Stomach (tissue), 9 donors: Measurements from ENCODE around the gene RIN2. TPM values are rescaled to one million over a fixed set of nuclear protein-coding genes. Genes with fewer than 3 reads are reported as not detected.

ENCODE experiments used
- DNase-seq, 2 donors: peaks; one replicate each; pipeline versions ENCODE4 v3.0.0 to v3.0.0-alpha.2; 2013 to 2019
- H3K27ac ChIP-seq, 5 donors: fragments of 200-600 bp in 4 of 5; sonication (generic) in 4 of 5; one replicate each; pipeline ENCODE4 v1.5.1; 2013 to 2019; ENCODE audit warnings: mild to moderate bottlenecking in 1 of 5, moderate library complexity in 1 of 5
- H3K27me3 ChIP-seq, 3 donors: fragments of 200-600 bp; sonication (generic); one replicate each; pipeline ENCODE4 v1.5.1; 2017 to 2019; ENCODE audit warnings: mixed run types in 1 of 3
- H3K36me3 ChIP-seq, 4 donors: fragments of 200-600 bp; sonication (generic); 1 replicate in 3 of 4; 2 replicates in 1 of 4; pipeline ENCODE4 v1.5.1; 2016 to 2019
- H3K4me1 ChIP-seq, 4 donors: fragments of 200-600 bp; sonication (generic); one replicate each; pipeline ENCODE4 v1.5.1; 2016 to 2019
- H3K4me3 ChIP-seq, 4 donors: fragments of 200-600 bp; sonication (generic) in 3 of 4; one replicate each; pipeline ENCODE4 v1.5.1; 2016 to 2019; ENCODE audit warnings: mild to moderate bottlenecking in 1 of 4
- H3K9me3 ChIP-seq, 4 donors: fragments of 200-600 bp; sonication (generic); one replicate each; pipeline ENCODE4 v1.5.1; 2016 to 2019
- CTCF ChIP-seq, 7 experiments: fragments of 450-650 bp in 4 of 7; fragments of 200-600 bp in 3 of 7; sonication (generic) in 3 of 7; IDR thresholded peaks; one replicate each; pipeline ENCODE4 v1.5.1; 2016 to 2019; ENCODE audit warnings: antibody characterized with exemption in 7 of 7, control low read depth in 2 of 7, mild to moderate bottlenecking in 1 of 7
- EP300 ChIP-seq: sonication (generic); formaldehyde crosslinking; IDR thresholded peaks from one replicate; pipeline ENCODE4 v1.6.1; 2017; ENCODE audit warnings: antibody characterized with exemption
- POLR2A ChIP-seq, 4 donors: fragments of 450-650 bp; IDR thresholded peaks; one replicate each; pipeline ENCODE4 v1.6.1; 2016; ENCODE audit warnings: antibody characterized with exemption in 4 of 4, control low read depth in 2 of 4, mild to moderate bottlenecking in 1 of 4, moderate library complexity in 1 of 4
- POLR2AphosphoS5 ChIP-seq, 3 donors: sonication (generic); formaldehyde crosslinking; IDR thresholded peaks; one replicate each; pipeline ENCODE4 v1.6.1; 2016; ENCODE audit warnings: antibody characterized with exemption in 3 of 3
- WGBS, 5 donors: extraction: QIAGEN DNeasy Blood & Tissue Kit in 3 of 5; methylation state at CpG; one replicate each; pipeline versions ENCODE4 v1.1.5 to v1.1.7; 2013 to 2018; 5-methylcytosine and 5-hydroxymethylcytosine counted together
- intact Hi-C: fragments of 100-400 bp; cut with DNase I; formaldehyde crosslinking; loops from one replicate; pipeline ENCODE4 v1.15.1; 2023; ENCODE audit warnings: low total_unique reads
- polyA plus RNA-seq, 3 donors: library from polyadenylated mRNA; stranded (reverse); fragments of 200-250 nt; gene quantifications; one replicate each; pipeline ENCODE4 v1.2.3, GENCODE V29; 2013
- total RNA-seq, 5 donors: library from RNA; depleted of rRNA; stranded (reverse); fragments of >200 nt; gene quantifications; one replicate each; pipeline versions ENCODE4 v1.1.0 to v1.2.3, GENCODE V29; 2014 to 2016
- donor health status: healthy with polysubstance abuse.
- donor health status: Bipolar disorder and iron deficiency.
- donor health status: healthy.

RIN2 gene
- total and polyA plus RNA-seq, 8 donors = 9.9 to 82.7 (median 27.0) TPM

- H3K27ac ChIP-seq = no peak overlapping the region
- no peak overlapping the region for H3K4me3 ChIP-seq
- WGBS, 5 donors = 68 to 81% (median 75%) methylated on average over 7 of the region's 7 CpGs
- no peaks in the 10 kb centered on the region for H3K36me3 ChIP-seq
- no peak for DNase-seq
- H3K9me3 ChIP-seq = no peaks in the 10 kb centered on the region
- TF ChIP-seq POLR2AphosphoS5 (IDR thresholded peaks at IDR 0.05) (no peak), POLR2A (IDR thresholded peaks at IDR 0.05) (no peak), CTCF (IDR thresholded peaks at IDR 0.05) (no peak), EP300 (no peak)
- peaks cover 4 to 14% (median 13%) of the 10 kb centered on the region in 4 donors for H3K4me1 ChIP-seq
- intact Hi-C loops = no loop called here
- H3K27me3 ChIP-seq = no peaks in the 10 kb centered on the region
Measured at GRCh38 chr20:19730706-19731105, 27.4 kb upstream of the RIN2 start.

GRCh38 chr20:19734811-19735210 is 23.2 kb upstream of the RIN2 start:
- intact Hi-C loops = no loop called here
- Histone ChIP-seq H3K36me3 (no peaks in the 10 kb centered on the region), H3K4me3 (no peak overlapping the region), H3K4me1 (peaks cover 7 to 35% (median 20%) of the 10 kb centered on the region in 4 donors), H3K27ac (peak overlapping the region; percentile 28 to 86 (median 71)), H3K9me3 (no peaks in the 10 kb centered on the region), H3K27me3 (no peaks in the 10 kb centered on the region)
- no peak for TF ChIP-seq EP300
- no peak for TF ChIP-seq CTCF (IDR thresholded peaks at IDR 0.05)
- no peak for TF ChIP-seq POLR2AphosphoS5 (IDR thresholded peaks at IDR 0.05)
- TF ChIP-seq POLR2A (IDR thresholded peaks at IDR 0.05) = no peak
- 52 to 76% (median 64%) methylated on average over 1 of the region's 1 CpG for WGBS, 5 donors
- DNase-seq = no peak

- Histone ChIP-seq H3K4me3 (no peak overlapping the region), H3K36me3 (no peaks in the 10 kb centered on the region), H3K9me3 (no peaks in the 10 kb centered on the region), H3K27ac (peak overlapping the region; percentile 54 to 86 (median 71)), H3K27me3 (no peaks in the 10 kb centered on the region), H3K4me1 (peaks cover 7 to 35% (median 20%) of the 10 kb centered on the region in 4 donors)
- TF ChIP-seq POLR2AphosphoS5 (IDR thresholded peaks at IDR 0.05) (peak in 2 of 3 donors; percentile 54 to 72), CTCF (IDR thresholded peaks at IDR 0.05) (no peak), POLR2A (IDR thresholded peaks at IDR 0.05) (no peak), EP300 (no peak)
- intact Hi-C loops = no loop called here
- DNase-seq = peak; percentile 73 to 87
- 3 to 33% (median 8%) methylated on average over 6 of the region's 6 CpGs for WGBS, 5 donors
Measured at GRCh38 chr20:19735446-19735845, 22.6 kb upstream of the RIN2 start.

- Histone ChIP-seq H3K9me3 (no peaks in the 10 kb centered on the region), H3K36me3 (no peaks in the 10 kb centered on the region), H3K4me1 (peaks cover 7 to 35% (median 20%) of the 10 kb centered on the region in 4 donors), H3K4me3 (no peak overlapping the region), H3K27me3 (no peaks in the 10 kb centered on the region), H3K27ac (peak overlapping the region in 4 of 5 donors; percentile 40 to 86 (median 58))
- TF ChIP-seq POLR2AphosphoS5 (IDR thresholded peaks at IDR 0.05) = peak; percentile 19 to 82 (median 41)
- TF ChIP-seq CTCF (IDR thresholded peaks at IDR 0.05) = no peak
- intact Hi-C loops = no loop called here
- DNase-seq = peak in 1 of 2 donors; percentile 81
- 41 to 59% (median 53%) methylated on average over 4 of the region's 4 CpGs for WGBS, 5 donors
Measured at GRCh38 chr20:19737025-19737424, 21.0 kb upstream of the RIN2 start.
